KOPT-K1 (cell line): ENCODE results near the gene TRERF1.

ENCODE experiments used
- H3K27ac ChIP-seq: fragments of 200-600 bp; sonication (generic); 2 replicates; pipeline ENCODE4 v1.5.1; 2016; ENCODE audit warnings: antibody characterized with exemption, mild to moderate bottlenecking, low read depth, low read length; ENCODE audit not compliant: poor library complexity, severe bottlenecking
- H3K36me3 ChIP-seq: fragments of 200-600 bp; sonication (generic); 2 replicates; pipeline ENCODE4 v1.5.1; 2017; ENCODE audit warnings: antibody characterized with exemption, mild to moderate bottlenecking, low read length, moderate library complexity; ENCODE audit not compliant: insufficient read depth
- H3K9me3 ChIP-seq: fragments of 200-600 bp; sonication (generic); 2 replicates; pipeline ENCODE4 v1.5.1; 2017; ENCODE audit warnings: antibody characterized with exemption, low read length, mild to moderate bottlenecking; ENCODE audit not compliant: insufficient read depth, poor library complexity, severe bottlenecking

TRERF1 gene

GRCh38 chr6:42355416-42355815 is 96.3 kb downstream of the TRERF1 start:
- Histone ChIP-seq H3K27ac (no peak overlapping the region), H3K36me3 (no peaks in the 10 kb centered on the region), H3K9me3 (no peaks in the 10 kb centered on the region)

- H3K9me3 ChIP-seq = no peaks in the 10 kb centered on the region
- no peak overlapping the region for H3K27ac ChIP-seq
- no peaks in the 10 kb centered on the region for H3K36me3 ChIP-seq
These were observed 97.0 kb downstream of the TRERF1 start for GRCh38 chr6:42354702-42355101.

- no peak overlapping the region for H3K27ac ChIP-seq
- no peaks in the 10 kb centered on the region for H3K9me3 ChIP-seq
- H3K36me3 ChIP-seq = no peaks in the 10 kb centered on the region
These were observed 98.7 kb downstream of the TRERF1 start for GRCh38 chr6:42352856-42353564.

- Histone ChIP-seq H3K27ac (no peak overlapping the region), H3K36me3 (no peaks in the 10 kb centered on the region), H3K9me3 (no peaks in the 10 kb centered on the region)
These were observed 100.8 kb downstream of the TRERF1 start for GRCh38 chr6:42350911-42351310.

- no peaks in the 10 kb centered on the region for H3K9me3 ChIP-seq
- H3K36me3 ChIP-seq = no peaks in the 10 kb centered on the region
- no peak overlapping the region for H3K27ac ChIP-seq
These were observed 101.8 kb downstream of the TRERF1 start for GRCh38 chr6:42349753-42350511.

- Histone ChIP-seq H3K36me3 (no peaks in the 10 kb centered on the region), H3K9me3 (no peaks in the 10 kb centered on the region), H3K27ac (no peak overlapping the region)
These were observed 104.3 kb downstream of the TRERF1 start for GRCh38 chr6:42347456-42347855.

- no peaks in the 10 kb centered on the region for H3K9me3 ChIP-seq
- H3K36me3 ChIP-seq = no peaks in the 10 kb centered on the region
- H3K27ac ChIP-seq = no peak overlapping the region
These were observed 105.9 kb downstream of the TRERF1 start for GRCh38 chr6:42345696-42346416.

GRCh38 chr6:42344756-42345155 is 107.0 kb downstream of the TRERF1 start:
- Histone ChIP-seq H3K27ac (no peak overlapping the region), H3K9me3 (no peaks in the 10 kb centered on the region), H3K36me3 (no peaks in the 10 kb centered on the region)

GRCh38 chr6:42341771-42342553 is 109.8 kb downstream of the TRERF1 start:
- H3K36me3 ChIP-seq = no peaks in the 10 kb centered on the region
- no peaks in the 10 kb centered on the region for H3K9me3 ChIP-seq
- no peak overlapping the region for H3K27ac ChIP-seq

- Histone ChIP-seq H3K9me3 (no peaks in the 10 kb centered on the region), H3K27ac (no peak overlapping the region), H3K36me3 (no peaks in the 10 kb centered on the region)
These were observed 110.5 kb downstream of the TRERF1 start for GRCh38 chr6:42341221-42341620.

- H3K27ac ChIP-seq = no peak overlapping the region
- no peaks in the 10 kb centered on the region for H3K36me3 ChIP-seq
- no peaks in the 10 kb centered on the region for H3K9me3 ChIP-seq
These were observed 111.2 kb downstream of the TRERF1 start for GRCh38 chr6:42340511-42340910.

GRCh38 chr6:42339991-42340401 is 111.7 kb downstream of the TRERF1 start:
- H3K36me3 ChIP-seq = no peaks in the 10 kb centered on the region
- H3K27ac ChIP-seq = no peak overlapping the region
- no peaks in the 10 kb centered on the region for H3K9me3 ChIP-seq

GRCh38 chr6:42338744-42339222 is 112.9 kb downstream of the TRERF1 start:
- H3K27ac ChIP-seq = no peak overlapping the region
- H3K36me3 ChIP-seq = no peaks in the 10 kb centered on the region
- no peaks in the 10 kb centered on the region for H3K9me3 ChIP-seq

GRCh38 chr6:42337985-42338743 is 113.6 kb downstream of the TRERF1 start:
- Histone ChIP-seq H3K36me3 (no peaks in the 10 kb centered on the region), H3K27ac (no peak overlapping the region), H3K9me3 (no peaks in the 10 kb centered on the region)
